SU-DHL-6 (cell line): Measurements from ENCODE around the gene UQCC3.

Source experiments
- H2AFZ ChIP-seq: fragments of 200-600 bp; sonication (generic); 2 replicates; pipeline ENCODE4 v1.6.1; 2014; ENCODE audit warnings: low read depth, mild to moderate bottlenecking, moderate library complexity, mixed read lengths, antibody characterized with exemption, low read length; ENCODE audit not compliant: severe bottlenecking
- H3F3A ChIP-seq: fragments of 200-600 bp; shearing (Covaris generic); 2 replicates; pipeline ENCODE4 v1.6.0; 2016; ENCODE audit warnings: antibody characterized with exemption, mild to moderate bottlenecking; ENCODE audit not compliant: insufficient read depth
- H3K27ac ChIP-seq: fragments of 200-600 bp; sonication (generic); 2 replicates; pipeline ENCODE4 v1.5.1; 2016; ENCODE audit warnings: low read depth, mild to moderate bottlenecking, low read length, moderate library complexity, mixed read lengths
- H3K27me3 ChIP-seq: fragments of 200-600 bp; sonication (generic), shearing (Covaris generic); 2 replicates; pipeline ENCODE4 v1.6.0; 2014; ENCODE audit warnings: mild to moderate bottlenecking, low read length
- H3K36me3 ChIP-seq: fragments of 200-600 bp; sonication (generic); 2 replicates; pipeline ENCODE4 v1.6.1; 2014; ENCODE audit warnings: mild to moderate bottlenecking, low read length, mixed read lengths
- H3K4me2 ChIP-seq: fragments of 300-600, 200-600 bp; shearing (Covaris generic), sonication (generic); 2 replicates; pipeline ENCODE4 v1.6.0; 2014; ENCODE audit warnings: low read length, low read depth, mild to moderate bottlenecking; ENCODE audit not compliant: poor library complexity, severe bottlenecking
- H3K4me3 ChIP-seq: fragments of 200-600 bp; sonication (generic); 2 replicates; pipeline ENCODE4 v1.5.1; 2014; ENCODE audit warnings: antibody characterized with exemption, low read length, mild to moderate bottlenecking, mixed read lengths; ENCODE audit not compliant: insufficient read depth, poor library complexity, severe bottlenecking
- H3K79me2 ChIP-seq: fragments of 200-600 bp; sonication (generic); 2 replicates; pipeline ENCODE4 v1.6.1; 2014; ENCODE audit warnings: mild to moderate bottlenecking, low read length, moderate library complexity; ENCODE audit not compliant: insufficient read depth
- H3K9ac ChIP-seq: fragments of 200-600 bp; sonication (generic); 2 replicates; pipeline ENCODE4 v1.7.0; 2014; ENCODE audit warnings: mild to moderate bottlenecking, low read length
- H3K9me2 ChIP-seq: fragments of 200-600 bp; sonication (generic); replicated peaks from 2 replicates; pipeline ENCODE4 v1.6.1; 2014; ENCODE audit warnings: low read length; ENCODE audit not compliant: insufficient read depth
- H3K9me3 ChIP-seq: fragments of 200-600 bp; sonication (generic); 2 replicates; pipeline ENCODE4 v1.6.1; 2014; ENCODE audit warnings: low read length, mixed read lengths; ENCODE audit not compliant: insufficient read depth
- H4K20me1 ChIP-seq: fragments of 200-600 bp; sonication (generic); 2 replicates; pipeline ENCODE4 v1.6.1; 2014; ENCODE audit warnings: low read depth, mild to moderate bottlenecking, antibody characterized with exemption, low read length, moderate library complexity, mixed read lengths
- EZH2phosphoT487 ChIP-seq: fragments of 200-600 bp; sonication (generic), shearing (Covaris generic); conservative IDR thresholded peaks from 2 replicates; pipeline ENCODE4 v1.6.1; 2018; ENCODE audit warnings: mild to moderate bottlenecking, antibody characterized with exemption, low read length, moderate library complexity, mixed read lengths
- TF ChIP-seq, protein P1 (sequence below): fragments of 200-600 bp; sonication (generic); IDR thresholded peaks from one replicate; pipeline ENCODE4 v1.5.1; 2017; ENCODE audit warnings: antibody characterized with exemption, mild to moderate bottlenecking, low read length, moderate library complexity; ENCODE audit not compliant: insufficient read depth, poor library complexity, severe bottlenecking

UQCC3 gene

DNA sequence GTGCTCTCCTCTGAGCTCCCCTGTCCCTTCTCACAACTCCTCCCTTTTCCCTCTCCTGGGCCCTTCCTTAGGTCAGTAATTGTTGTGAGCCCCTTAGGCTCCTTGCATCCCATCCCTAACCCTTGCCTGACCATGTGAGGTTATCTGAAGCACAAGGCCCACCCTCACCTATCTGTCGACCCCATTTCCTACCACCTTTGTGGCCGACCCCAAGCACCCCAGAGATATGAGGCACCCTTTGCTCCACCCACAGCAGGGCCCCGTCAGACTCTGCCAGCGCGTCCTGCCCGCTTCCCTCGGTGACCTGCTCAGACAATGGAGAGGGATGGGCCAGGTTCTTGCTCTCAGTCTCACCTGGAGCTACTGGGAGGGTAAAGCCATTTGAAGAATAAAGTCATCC lies 37.3 kb downstream of the UQCC3 start:
- Histone ChIP-seq H3K79me2 (peaks cover 5% of the 10 kb centered on the region; the same call in 1 of the 2 replicates), H3K9me2 (no peaks in the 10 kb centered on the region), H4K20me1 (no peaks in the 10 kb centered on the region), H3K9ac (no peak overlapping the region), H2AFZ (no peak overlapping the region), H3K4me3 (no peak overlapping the region), H3K27ac (no peak overlapping the region), H3K27me3 (no peaks in the 10 kb centered on the region), H3F3A (peaks cover 24% of the 10 kb centered on the region), H3K36me3 (peaks cover 8% of the 10 kb centered on the region), H3K9me3 (no peaks in the 10 kb centered on the region), H3K4me2 (no peak overlapping the region)
- TF ChIP-seq EZH2phosphoT487, result no peak
- TF ChIP-seq, protein P1, sequence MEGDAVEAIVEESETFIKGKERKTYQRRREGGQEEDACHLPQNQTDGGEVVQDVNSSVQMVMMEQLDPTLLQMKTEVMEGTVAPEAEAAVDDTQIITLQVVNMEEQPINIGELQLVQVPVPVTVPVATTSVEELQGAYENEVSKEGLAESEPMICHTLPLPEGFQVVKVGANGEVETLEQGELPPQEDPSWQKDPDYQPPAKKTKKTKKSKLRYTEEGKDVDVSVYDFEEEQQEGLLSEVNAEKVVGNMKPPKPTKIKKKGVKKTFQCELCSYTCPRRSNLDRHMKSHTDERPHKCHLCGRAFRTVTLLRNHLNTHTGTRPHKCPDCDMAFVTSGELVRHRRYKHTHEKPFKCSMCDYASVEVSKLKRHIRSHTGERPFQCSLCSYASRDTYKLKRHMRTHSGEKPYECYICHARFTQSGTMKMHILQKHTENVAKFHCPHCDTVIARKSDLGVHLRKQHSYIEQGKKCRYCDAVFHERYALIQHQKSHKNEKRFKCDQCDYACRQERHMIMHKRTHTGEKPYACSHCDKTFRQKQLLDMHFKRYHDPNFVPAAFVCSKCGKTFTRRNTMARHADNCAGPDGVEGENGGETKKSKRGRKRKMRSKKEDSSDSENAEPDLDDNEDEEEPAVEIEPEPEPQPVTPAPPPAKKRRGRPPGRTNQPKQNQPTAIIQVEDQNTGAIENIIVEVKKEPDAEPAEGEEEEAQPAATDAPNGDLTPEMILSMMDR, result no peak

DNA sequence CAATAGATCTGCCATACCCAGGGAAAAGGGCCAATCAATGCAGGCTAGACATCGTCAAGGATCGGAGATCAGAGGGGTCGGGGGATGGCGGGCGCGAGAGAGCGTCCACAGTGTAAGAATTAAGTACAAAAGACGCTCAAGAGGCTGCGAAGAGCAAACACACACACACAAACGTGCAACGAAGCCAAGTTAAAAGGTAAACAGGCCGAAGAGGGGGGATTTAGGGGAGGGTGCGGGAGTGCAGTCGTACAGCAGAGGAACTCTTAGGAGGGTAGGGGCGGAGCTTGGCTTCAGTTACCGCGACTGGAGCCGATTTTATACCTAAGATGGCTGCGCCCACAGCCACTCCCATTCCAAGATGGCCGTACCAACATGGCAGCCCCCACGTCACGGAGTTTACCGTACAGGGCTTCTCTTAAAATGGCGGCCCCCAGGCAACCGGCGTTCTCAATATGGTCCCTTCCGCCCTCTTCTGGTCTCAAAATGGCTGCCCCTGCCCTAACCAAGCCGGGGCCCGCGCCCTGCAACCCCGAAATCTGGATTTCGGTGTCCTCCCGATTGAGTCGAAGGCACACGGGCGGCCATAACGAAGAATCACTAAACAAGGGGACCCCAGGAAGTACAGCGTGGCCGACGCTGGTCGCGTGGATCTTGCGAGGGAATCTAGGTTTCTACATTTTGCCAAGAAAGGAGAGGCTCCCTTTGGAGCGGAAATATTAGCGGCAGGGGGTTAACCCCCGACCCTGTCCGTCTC lies 38.0 kb downstream of the UQCC3 start:
- H3K36me3 ChIP-seq, result peaks cover 8% of the 10 kb centered on the region
- no peak overlapping the region for H2AFZ ChIP-seq

DNA sequence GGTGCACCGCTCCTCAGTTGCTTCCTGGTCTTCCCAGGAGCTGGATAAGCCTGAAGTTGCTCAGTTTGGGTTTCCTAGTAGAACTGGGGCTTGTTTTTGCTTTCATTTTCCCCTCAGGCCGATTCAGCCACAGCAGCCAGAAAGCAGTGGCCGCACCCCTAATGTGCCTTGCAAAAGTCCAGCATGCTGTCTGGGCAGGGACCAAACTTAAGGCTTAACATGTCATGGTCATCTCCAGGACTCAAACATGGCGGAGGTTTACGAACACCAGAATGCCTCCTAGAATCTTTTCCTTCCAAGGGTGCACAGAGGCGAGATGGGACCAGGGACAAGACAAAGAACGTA lies 38.5 kb downstream of the UQCC3 start:
- Histone ChIP-seq H2AFZ (no peak overlapping the region), H3K9me2 (no peaks in the 10 kb centered on the region)

More for the DNA sequence above, 38.0 kb downstream of the UQCC3 start:
- H3F3A ChIP-seq, result peaks cover 24% of the 10 kb centered on the region
- no peak overlapping the region for H3K4me2 ChIP-seq
- H3K79me2 ChIP-seq, result peaks cover 5% of the 10 kb centered on the region; the same call in 1 of the 2 replicates
- H3K4me3 ChIP-seq, result no peak overlapping the region
- no peaks in the 10 kb centered on the region for H4K20me1 ChIP-seq
- H3K9me2 ChIP-seq, result no peaks in the 10 kb centered on the region
- H3K27me3 ChIP-seq, result no peaks in the 10 kb centered on the region
- H3K9ac ChIP-seq, result no peak overlapping the region
- TF ChIP-seq, protein P1, result no peak
- no peak for TF ChIP-seq EZH2phosphoT487
- no peak overlapping the region for H3K27ac ChIP-seq
- no peaks in the 10 kb centered on the region for H3K9me3 ChIP-seq

More for the DNA sequence above, 38.5 kb downstream of the UQCC3 start:
- peaks cover 8% of the 10 kb centered on the region for H3K36me3 ChIP-seq
- H3K9ac ChIP-seq, result no peak overlapping the region
- H4K20me1 ChIP-seq, result no peaks in the 10 kb centered on the region
- H3K79me2 ChIP-seq, result peaks cover 5% of the 10 kb centered on the region; the same call in 1 of the 2 replicates
- H3K27ac ChIP-seq, result no peak overlapping the region
- TF ChIP-seq EZH2phosphoT487, result no peak
- TF ChIP-seq, protein P1, result no peak
- no peak overlapping the region for H3K4me2 ChIP-seq
- no peaks in the 10 kb centered on the region for H3K27me3 ChIP-seq
- no peaks in the 10 kb centered on the region for H3K9me3 ChIP-seq
- H3F3A ChIP-seq, result peaks cover 24% of the 10 kb centered on the region
- H3K4me3 ChIP-seq, result no peak overlapping the region
